SU-DHL-6 (cell line): ENCODE measurements around the gene ARHGAP10.

Experiments
- H2AFZ ChIP-seq: fragments of 200-600 bp; sonication (generic); 2 replicates; pipeline ENCODE4 v1.6.1; 2014; ENCODE audit warnings: low read depth, mild to moderate bottlenecking, moderate library complexity, mixed read lengths, antibody characterized with exemption, low read length; ENCODE audit not compliant: severe bottlenecking
- H3F3A ChIP-seq: fragments of 200-600 bp; shearing (Covaris generic); 2 replicates; pipeline ENCODE4 v1.6.0; 2016; ENCODE audit warnings: antibody characterized with exemption, mild to moderate bottlenecking; ENCODE audit not compliant: insufficient read depth
- H3K27ac ChIP-seq: fragments of 200-600 bp; sonication (generic); 2 replicates; pipeline ENCODE4 v1.5.1; 2016; ENCODE audit warnings: low read depth, mild to moderate bottlenecking, low read length, moderate library complexity, mixed read lengths
- H3K27me3 ChIP-seq: fragments of 200-600 bp; sonication (generic), shearing (Covaris generic); 2 replicates; pipeline ENCODE4 v1.6.0; 2014; ENCODE audit warnings: mild to moderate bottlenecking, low read length
- H3K36me3 ChIP-seq: fragments of 200-600 bp; sonication (generic); 2 replicates; pipeline ENCODE4 v1.6.1; 2014; ENCODE audit warnings: mild to moderate bottlenecking, low read length, mixed read lengths
- H3K4me2 ChIP-seq: fragments of 300-600, 200-600 bp; shearing (Covaris generic), sonication (generic); 2 replicates; pipeline ENCODE4 v1.6.0; 2014; ENCODE audit warnings: low read length, low read depth, mild to moderate bottlenecking; ENCODE audit not compliant: poor library complexity, severe bottlenecking
- H3K4me3 ChIP-seq: fragments of 200-600 bp; sonication (generic); 2 replicates; pipeline ENCODE4 v1.5.1; 2014; ENCODE audit warnings: antibody characterized with exemption, low read length, mild to moderate bottlenecking, mixed read lengths; ENCODE audit not compliant: insufficient read depth, poor library complexity, severe bottlenecking
- H3K79me2 ChIP-seq: fragments of 200-600 bp; sonication (generic); 2 replicates; pipeline ENCODE4 v1.6.1; 2014; ENCODE audit warnings: mild to moderate bottlenecking, low read length, moderate library complexity; ENCODE audit not compliant: insufficient read depth
- H3K9ac ChIP-seq: fragments of 200-600 bp; sonication (generic); 2 replicates; pipeline ENCODE4 v1.7.0; 2014; ENCODE audit warnings: mild to moderate bottlenecking, low read length
- H3K9me2 ChIP-seq: fragments of 200-600 bp; sonication (generic); replicated peaks from 2 replicates; pipeline ENCODE4 v1.6.1; 2014; ENCODE audit warnings: low read length; ENCODE audit not compliant: insufficient read depth
- H3K9me3 ChIP-seq: fragments of 200-600 bp; sonication (generic); 2 replicates; pipeline ENCODE4 v1.6.1; 2014; ENCODE audit warnings: low read length, mixed read lengths; ENCODE audit not compliant: insufficient read depth
- H4K20me1 ChIP-seq: fragments of 200-600 bp; sonication (generic); 2 replicates; pipeline ENCODE4 v1.6.1; 2014; ENCODE audit warnings: low read depth, mild to moderate bottlenecking, antibody characterized with exemption, low read length, moderate library complexity, mixed read lengths
- CTCF ChIP-seq: fragments of 200-600 bp; sonication (generic); IDR thresholded peaks from one replicate; pipeline ENCODE4 v1.5.1; 2017; ENCODE audit warnings: antibody characterized with exemption, mild to moderate bottlenecking, low read length, moderate library complexity; ENCODE audit not compliant: insufficient read depth, poor library complexity, severe bottlenecking
- EZH2phosphoT487 ChIP-seq: fragments of 200-600 bp; sonication (generic), shearing (Covaris generic); conservative IDR thresholded peaks from 2 replicates; pipeline ENCODE4 v1.6.1; 2018; ENCODE audit warnings: mild to moderate bottlenecking, antibody characterized with exemption, low read length, moderate library complexity, mixed read lengths

The ARHGAP10 gene

GRCh38 chr4:147778942-147779341, 47.1 kb downstream of the ARHGAP10 start:
- no peaks in the 10 kb centered on the region for H3K79me2 ChIP-seq
- no peaks in the 10 kb centered on the region for H3K36me3 ChIP-seq
- H4K20me1 ChIP-seq, result no peaks in the 10 kb centered on the region
- H3F3A ChIP-seq, result no peaks in the 10 kb centered on the region
- H3K4me2 ChIP-seq, result no peak overlapping the region
- no peak for TF ChIP-seq EZH2phosphoT487
- TF ChIP-seq CTCF, result no peak
- H2AFZ ChIP-seq, result no peak overlapping the region
- no peaks in the 10 kb centered on the region for H3K9me3 ChIP-seq
- H3K4me3 ChIP-seq, result no peak overlapping the region
- no peaks in the 10 kb centered on the region for H3K9me2 ChIP-seq
- H3K9ac ChIP-seq, result no peak overlapping the region
- no peaks in the 10 kb centered on the region for H3K27me3 ChIP-seq
- no peak overlapping the region for H3K27ac ChIP-seq

- Histone ChIP-seq H3K9ac (no peak overlapping the region), H3K4me3 (no peak overlapping the region)
Measured at GRCh38 chr4:147779451-147779850, 47.6 kb downstream of the ARHGAP10 start.

GRCh38 chr4:147780137-147780777, 48.4 kb downstream of the ARHGAP10 start:
- no peak overlapping the region for H3K4me2 ChIP-seq
- H3K79me2 ChIP-seq, result no peaks in the 10 kb centered on the region
- no peak overlapping the region for H3K27ac ChIP-seq
- H3K9me3 ChIP-seq, result no peaks in the 10 kb centered on the region
- H3K36me3 ChIP-seq, result no peaks in the 10 kb centered on the region
- no peaks in the 10 kb centered on the region for H3F3A ChIP-seq
- TF ChIP-seq EZH2phosphoT487 (no peak), CTCF (no peak)
- H3K27me3 ChIP-seq, result no peaks in the 10 kb centered on the region
- no peak overlapping the region for H3K9ac ChIP-seq
- no peaks in the 10 kb centered on the region for H4K20me1 ChIP-seq
- H2AFZ ChIP-seq, result no peak overlapping the region
- no peak overlapping the region for H3K4me3 ChIP-seq
- H3K9me2 ChIP-seq, result no peaks in the 10 kb centered on the region

More at GRCh38 chr4:147779451-147779850, 47.6 kb downstream of the ARHGAP10 start:
- Histone ChIP-seq H3K4me2 (no peak overlapping the region), H2AFZ (no peak overlapping the region), H3F3A (no peaks in the 10 kb centered on the region), H4K20me1 (no peaks in the 10 kb centered on the region), H3K79me2 (no peaks in the 10 kb centered on the region), H3K27ac (no peak overlapping the region), H3K36me3 (no peaks in the 10 kb centered on the region), H3K9me2 (no peaks in the 10 kb centered on the region), H3K9me3 (no peaks in the 10 kb centered on the region), H3K27me3 (no peaks in the 10 kb centered on the region)
- TF ChIP-seq EZH2phosphoT487, result no peak
- TF ChIP-seq CTCF, result no peak
